Upper lobe of left lung (tissue), 4 donors: ENCODE data around the gene GAS2L1.

ENCODE experiments used
- CTCF ChIP-seq, 6 experiments: fragments of 450-650 bp in 4 of 6; fragments of 200-600 bp in 2 of 6; sonication (generic) in 2 of 6; IDR thresholded peaks; one replicate each; pipeline ENCODE4 v1.5.1; 2016 to 2019; ENCODE audit warnings: antibody characterized with exemption in 6 of 6
- EP300 ChIP-seq, 4 donors: sonication (generic); formaldehyde crosslinking; IDR thresholded peaks; one replicate each; pipeline ENCODE4 v1.5.1; 2017; ENCODE audit warnings: antibody characterized with exemption in 4 of 4, control low read depth in 2 of 4
- POLR2A ChIP-seq, 4 donors: fragments of 450-650 bp; IDR thresholded peaks; one replicate each; pipeline ENCODE4 v1.5.1; 2016 to 2017; ENCODE audit warnings: antibody characterized with exemption in 4 of 4, mild to moderate bottlenecking in 2 of 4
- POLR2AphosphoS5 ChIP-seq, 2 donors: sonication (generic); formaldehyde crosslinking; IDR thresholded peaks; one replicate each; pipeline ENCODE4 v1.5.1; 2017; ENCODE audit warnings: antibody characterized with exemption in 2 of 2

GRCh38 chr22:29291215-29291614, 15.2 kb upstream of the GAS2L1 start:
- TF ChIP-seq POLR2A (IDR thresholded peaks at IDR 0.05): no peak
- no peak for TF ChIP-seq POLR2AphosphoS5 (IDR thresholded peaks at IDR 0.05)
- no peak for TF ChIP-seq EP300 (IDR thresholded peaks at IDR 0.05)
- TF ChIP-seq CTCF (IDR thresholded peaks at IDR 0.05): no peak
